SK-N-SH treated with all-trans-retinoic acid at 6 μM for 48 hours (cell line): ENCODE measurements around the gene PDZD2.

Experiments used
- ATAC-seq: fragments of 200-7000 bp; cut with Tn5 transposase; 3 replicates; pipeline ENCODE4 v1.9.1; 2020; ENCODE audit warnings: mild to moderate bottlenecking, moderate library complexity
- ARNTL ChIP-seq: fragments of 450-650 bp; formaldehyde crosslinking; IDR thresholded peaks from 2 replicates; pipeline ENCODE4 v1.5.0; 2020; ENCODE audit warnings: low read depth, mild to moderate bottlenecking, moderate library complexity, borderline replicate concordance
- BACH2 ChIP-seq: fragments of 250-450 bp; sonication (Bioruptor Pico); IDR thresholded peaks from 2 replicates; pipeline ENCODE4 v1.9.0; 2021; ENCODE audit warnings: mild to moderate bottlenecking, borderline replicate concordance
- CSDC2 ChIP-seq: fragments of 250-450 bp; sonication (Bioruptor Pico); IDR thresholded peaks from 2 replicates; pipeline ENCODE4 v1.5.0; 2020; ENCODE audit warnings: mild to moderate bottlenecking, moderate library complexity
- GLIS3 ChIP-seq: fragments of 250-450 bp; sonication (Bioruptor Pico); IDR thresholded peaks from 2 replicates; pipeline ENCODE4 v1.5.0; 2020; ENCODE audit warnings: mild to moderate bottlenecking, moderate library complexity
- ISL1 ChIP-seq: fragments of 250-450 bp; sonication (Bioruptor Pico); IDR thresholded peaks from 2 replicates; pipeline ENCODE4 v2.1.2; 2022; ENCODE audit warnings: mild to moderate bottlenecking, moderate library complexity
- OSR1 ChIP-seq: fragments of 250-450 bp; sonication (Bioruptor Pico); IDR thresholded peaks from 2 replicates; pipeline ENCODE4 v1.8.0; 2022; ENCODE audit warnings: moderate library complexity, mild to moderate bottlenecking, inconsistent platforms
- PPARA ChIP-seq: fragments of 250-450 bp; sonication (Bioruptor Pico); IDR thresholded peaks from 2 replicates; pipeline ENCODE4 v1.5.0; 2020; ENCODE audit warnings: mild to moderate bottlenecking, borderline replicate concordance
- RARB ChIP-seq: fragments of 250-450 bp; sonication (Bioruptor Pico); IDR thresholded peaks from 2 replicates; pipeline ENCODE4 v1.8.0; 2021; ENCODE audit warnings: mild to moderate bottlenecking, moderate library complexity
- SNAI2 ChIP-seq: fragments of 250-450 bp; sonication (Bioruptor Pico); IDR thresholded peaks from 2 replicates; pipeline ENCODE4 v1.5.0; 2020; ENCODE audit warnings: mild to moderate bottlenecking, moderate library complexity
- TCF4 ChIP-seq: fragments of 250-450 bp; sonication (Bioruptor Pico); IDR thresholded peaks from 2 replicates; pipeline ENCODE4 v1.8.0; 2021; ENCODE audit warnings: mild to moderate bottlenecking, moderate library complexity, borderline replicate concordance
- TOX ChIP-seq: fragments of 250-450 bp; sonication (Bioruptor Pico); IDR thresholded peaks from 2 replicates; pipeline ENCODE4 v1.8.0; 2021; ENCODE audit warnings: mild to moderate bottlenecking, moderate library complexity, borderline replicate concordance
- ZC3H10 ChIP-seq: fragments of 250-450 bp; sonication (Bioruptor Pico); IDR thresholded peaks from 2 replicates; pipeline ENCODE4 v1.5.1; 2021; ENCODE audit warnings: mild to moderate bottlenecking, moderate library complexity
- ZFP3 ChIP-seq: fragments of 250-450 bp; sonication (Bioruptor Pico); IDR thresholded peaks from 2 replicates; pipeline ENCODE4 v1.5.0; 2020; ENCODE audit warnings: mild to moderate bottlenecking, moderate library complexity
- ZFP30 ChIP-seq: fragments of 450-650 bp; formaldehyde crosslinking; IDR thresholded peaks from 2 replicates; pipeline ENCODE4 v1.5.0; 2022; ENCODE audit warnings: mild to moderate bottlenecking, moderate library complexity
- ZNF565 ChIP-seq: fragments of 450-650 bp; formaldehyde crosslinking; conservative IDR thresholded peaks from 2 replicates; pipeline ENCODE4 v1.5.0; 2020; ENCODE audit warnings: low read depth, mild to moderate bottlenecking, moderate library complexity
- ZNF70 ChIP-seq: fragments of 450-650 bp; formaldehyde crosslinking; IDR thresholded peaks from 2 replicates; pipeline ENCODE4 v1.5.0; 2020; ENCODE audit warnings: mild to moderate bottlenecking, moderate library complexity
- ZNF8 ChIP-seq: fragments of 450-650 bp; formaldehyde crosslinking; IDR thresholded peaks from 2 replicates; pipeline ENCODE4 v1.5.0; 2020; ENCODE audit warnings: mild to moderate bottlenecking, moderate library complexity
- TF ChIP-seq, protein P1 (sequence below): fragments of 250-450 bp; sonication (Bioruptor Pico); IDR thresholded peaks from 2 replicates; pipeline ENCODE4 v1.5.1; 2021; ENCODE audit warnings: mild to moderate bottlenecking, moderate library complexity
- TF ChIP-seq, protein P2 (sequence below): fragments of 250-450 bp; sonication (Bioruptor Pico); IDR thresholded peaks from 2 replicates; pipeline ENCODE4 v1.8.0; 2020; ENCODE audit warnings: mild to moderate bottlenecking, moderate library complexity, borderline replicate concordance
- TF ChIP-seq, protein P3 (sequence below): fragments of 250-450 bp; sonication (Bioruptor Pico); IDR thresholded peaks from 2 replicates; pipeline ENCODE4 v1.5.0; 2020; ENCODE audit warnings: mild to moderate bottlenecking, moderate library complexity
- TF ChIP-seq, protein P4 (sequence below): fragments of 250-450 bp; sonication (Bioruptor Pico); IDR thresholded peaks from 2 replicates; pipeline ENCODE4 v1.5.1; 2020; ENCODE audit warnings: low read depth, mild to moderate bottlenecking, moderate library complexity
- TF ChIP-seq, protein P5 (sequence below): fragments of 250-450 bp; sonication (Bioruptor Pico); IDR thresholded peaks from 2 replicates; pipeline ENCODE4 v1.8.0; 2021; ENCODE audit warnings: low read depth, mild to moderate bottlenecking, moderate library complexity, borderline replicate concordance

PDZD2 gene

DNA sequence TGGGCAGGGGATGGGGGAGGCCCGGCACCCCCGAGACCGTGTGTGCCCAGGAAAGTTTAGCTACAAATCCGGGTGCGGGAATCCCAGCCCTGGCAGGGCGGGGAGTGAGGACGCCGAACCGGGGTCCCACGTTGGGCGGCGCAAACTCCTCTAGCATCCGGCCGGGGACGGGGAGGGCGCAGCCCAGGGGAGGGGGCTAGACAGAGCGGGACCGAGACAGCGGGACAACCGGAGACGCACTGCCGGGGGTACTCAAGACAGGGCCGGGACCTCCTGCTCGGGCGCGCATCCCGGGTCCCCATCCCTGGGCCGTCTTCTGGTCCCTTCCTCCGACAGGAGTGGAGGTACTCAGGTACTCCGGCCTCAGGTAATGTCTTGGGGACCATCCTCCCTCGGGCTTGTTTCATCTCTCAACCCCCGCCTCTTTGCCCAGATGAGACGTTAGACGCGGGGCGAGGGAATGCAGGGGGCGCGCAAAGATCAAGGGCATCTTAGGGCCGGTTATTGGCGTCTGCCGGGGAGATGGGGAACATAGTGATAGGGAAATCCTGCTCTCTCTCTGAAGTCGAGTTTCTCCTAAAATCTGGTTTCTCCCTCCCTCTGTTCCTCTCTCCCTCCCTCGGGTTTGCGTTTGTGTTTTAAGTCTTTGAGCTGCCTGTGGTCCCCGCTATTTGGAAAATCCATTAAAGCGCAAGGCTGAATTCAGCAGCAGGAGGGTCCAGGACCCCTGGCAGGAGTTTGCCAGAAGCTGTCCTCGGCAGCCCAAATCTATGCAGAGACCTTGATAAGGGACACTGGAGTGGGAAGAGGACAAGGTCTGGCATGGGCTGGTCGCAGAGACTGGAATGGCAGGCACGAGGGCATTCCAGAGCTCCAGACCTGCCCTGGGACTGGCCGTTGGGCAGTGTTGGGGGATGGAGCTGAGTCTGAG is 815 bp downstream of the PDZD2 start:
- ATAC-seq = no peak; the same call in 2 of the 3 replicates
- TF ChIP-seq PPARA (CRISPR knock-in tag) (no peak), TCF4 (CRISPR knock-in tag) (no peak), RARB (CRISPR knock-in tag) (no peak), SNAI2 (CRISPR knock-in tag) (no peak), ZNF565 (CRISPR knock-in tag) (no peak), ZNF70 (CRISPR knock-in tag) (no peak), ZFP30 (no peak), ZNF8 (CRISPR knock-in tag) (no peak), ZC3H10 (CRISPR knock-in tag) (no peak), CSDC2 (CRISPR knock-in tag) (no peak), GLIS3 (CRISPR knock-in tag) (no peak), ISL1 (no peak), TOX (CRISPR knock-in tag) (no peak), ZFP3 (CRISPR knock-in tag) (no peak), BACH2 (CRISPR knock-in tag) (no peak)
- TF ChIP-seq, protein P1, sequence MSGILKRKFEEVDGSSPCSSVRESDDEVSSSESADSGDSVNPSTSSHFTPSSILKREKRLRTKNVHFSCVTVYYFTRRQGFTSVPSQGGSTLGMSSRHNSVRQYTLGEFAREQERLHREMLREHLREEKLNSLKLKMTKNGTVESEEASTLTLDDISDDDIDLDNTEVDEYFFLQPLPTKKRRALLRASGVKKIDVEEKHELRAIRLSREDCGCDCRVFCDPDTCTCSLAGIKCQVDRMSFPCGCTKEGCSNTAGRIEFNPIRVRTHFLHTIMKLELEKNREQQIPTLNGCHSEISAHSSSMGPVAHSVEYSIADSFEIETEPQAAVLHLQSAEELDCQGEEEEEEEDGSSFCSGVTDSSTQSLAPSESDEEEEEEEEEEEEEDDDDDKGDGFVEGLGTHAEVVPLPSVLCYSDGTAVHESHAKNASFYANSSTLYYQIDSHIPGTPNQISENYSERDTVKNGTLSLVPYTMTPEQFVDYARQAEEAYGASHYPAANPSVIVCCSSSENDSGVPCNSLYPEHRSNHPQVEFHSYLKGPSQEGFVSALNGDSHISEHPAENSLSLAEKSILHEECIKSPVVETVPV (CRISPR knock-in tag) = no peak
- TF ChIP-seq, protein P2, sequence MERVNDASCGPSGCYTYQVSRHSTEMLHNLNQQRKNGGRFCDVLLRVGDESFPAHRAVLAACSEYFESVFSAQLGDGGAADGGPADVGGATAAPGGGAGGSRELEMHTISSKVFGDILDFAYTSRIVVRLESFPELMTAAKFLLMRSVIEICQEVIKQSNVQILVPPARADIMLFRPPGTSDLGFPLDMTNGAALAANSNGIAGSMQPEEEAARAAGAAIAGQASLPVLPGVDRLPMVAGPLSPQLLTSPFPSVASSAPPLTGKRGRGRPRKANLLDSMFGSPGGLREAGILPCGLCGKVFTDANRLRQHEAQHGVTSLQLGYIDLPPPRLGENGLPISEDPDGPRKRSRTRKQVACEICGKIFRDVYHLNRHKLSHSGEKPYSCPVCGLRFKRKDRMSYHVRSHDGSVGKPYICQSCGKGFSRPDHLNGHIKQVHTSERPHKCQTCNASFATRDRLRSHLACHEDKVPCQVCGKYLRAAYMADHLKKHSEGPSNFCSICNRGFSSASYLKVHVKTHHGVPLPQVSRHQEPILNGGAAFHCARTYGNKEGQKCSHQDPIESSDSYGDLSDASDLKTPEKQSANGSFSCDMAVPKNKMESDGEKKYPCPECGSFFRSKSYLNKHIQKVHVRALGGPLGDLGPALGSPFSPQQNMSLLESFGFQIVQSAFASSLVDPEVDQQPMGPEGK (CRISPR knock-in tag) = no peak
- TF ChIP-seq, protein P3, sequence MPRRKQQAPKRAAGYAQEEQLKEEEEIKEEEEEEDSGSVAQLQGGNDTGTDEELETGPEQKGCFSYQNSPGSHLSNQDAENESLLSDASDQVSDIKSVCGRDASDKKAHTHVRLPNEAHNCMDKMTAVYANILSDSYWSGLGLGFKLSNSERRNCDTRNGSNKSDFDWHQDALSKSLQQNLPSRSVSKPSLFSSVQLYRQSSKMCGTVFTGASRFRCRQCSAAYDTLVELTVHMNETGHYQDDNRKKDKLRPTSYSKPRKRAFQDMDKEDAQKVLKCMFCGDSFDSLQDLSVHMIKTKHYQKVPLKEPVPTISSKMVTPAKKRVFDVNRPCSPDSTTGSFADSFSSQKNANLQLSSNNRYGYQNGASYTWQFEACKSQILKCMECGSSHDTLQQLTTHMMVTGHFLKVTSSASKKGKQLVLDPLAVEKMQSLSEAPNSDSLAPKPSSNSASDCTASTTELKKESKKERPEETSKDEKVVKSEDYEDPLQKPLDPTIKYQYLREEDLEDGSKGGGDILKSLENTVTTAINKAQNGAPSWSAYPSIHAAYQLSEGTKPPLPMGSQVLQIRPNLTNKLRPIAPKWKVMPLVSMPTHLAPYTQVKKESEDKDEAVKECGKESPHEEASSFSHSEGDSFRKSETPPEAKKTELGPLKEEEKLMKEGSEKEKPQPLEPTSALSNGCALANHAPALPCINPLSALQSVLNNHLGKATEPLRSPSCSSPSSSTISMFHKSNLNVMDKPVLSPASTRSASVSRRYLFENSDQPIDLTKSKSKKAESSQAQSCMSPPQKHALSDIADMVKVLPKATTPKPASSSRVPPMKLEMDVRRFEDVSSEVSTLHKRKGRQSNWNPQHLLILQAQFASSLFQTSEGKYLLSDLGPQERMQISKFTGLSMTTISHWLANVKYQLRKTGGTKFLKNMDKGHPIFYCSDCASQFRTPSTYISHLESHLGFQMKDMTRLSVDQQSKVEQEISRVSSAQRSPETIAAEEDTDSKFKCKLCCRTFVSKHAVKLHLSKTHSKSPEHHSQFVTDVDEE (CRISPR knock-in tag) = no peak
- TF ChIP-seq, protein P4, sequence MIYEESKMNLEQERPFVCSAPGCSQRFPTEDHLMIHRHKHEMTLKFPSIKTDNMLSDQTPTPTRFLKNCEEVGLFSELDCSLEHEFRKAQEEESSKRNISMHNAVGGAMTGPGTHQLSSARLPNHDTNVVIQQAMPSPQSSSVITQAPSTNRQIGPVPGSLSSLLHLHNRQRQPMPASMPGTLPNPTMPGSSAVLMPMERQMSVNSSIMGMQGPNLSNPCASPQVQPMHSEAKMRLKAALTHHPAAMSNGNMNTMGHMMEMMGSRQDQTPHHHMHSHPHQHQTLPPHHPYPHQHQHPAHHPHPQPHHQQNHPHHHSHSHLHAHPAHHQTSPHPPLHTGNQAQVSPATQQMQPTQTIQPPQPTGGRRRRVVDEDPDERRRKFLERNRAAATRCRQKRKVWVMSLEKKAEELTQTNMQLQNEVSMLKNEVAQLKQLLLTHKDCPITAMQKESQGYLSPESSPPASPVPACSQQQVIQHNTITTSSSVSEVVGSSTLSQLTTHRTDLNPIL (CRISPR knock-in tag) = no peak
- TF ChIP-seq, protein P5, sequence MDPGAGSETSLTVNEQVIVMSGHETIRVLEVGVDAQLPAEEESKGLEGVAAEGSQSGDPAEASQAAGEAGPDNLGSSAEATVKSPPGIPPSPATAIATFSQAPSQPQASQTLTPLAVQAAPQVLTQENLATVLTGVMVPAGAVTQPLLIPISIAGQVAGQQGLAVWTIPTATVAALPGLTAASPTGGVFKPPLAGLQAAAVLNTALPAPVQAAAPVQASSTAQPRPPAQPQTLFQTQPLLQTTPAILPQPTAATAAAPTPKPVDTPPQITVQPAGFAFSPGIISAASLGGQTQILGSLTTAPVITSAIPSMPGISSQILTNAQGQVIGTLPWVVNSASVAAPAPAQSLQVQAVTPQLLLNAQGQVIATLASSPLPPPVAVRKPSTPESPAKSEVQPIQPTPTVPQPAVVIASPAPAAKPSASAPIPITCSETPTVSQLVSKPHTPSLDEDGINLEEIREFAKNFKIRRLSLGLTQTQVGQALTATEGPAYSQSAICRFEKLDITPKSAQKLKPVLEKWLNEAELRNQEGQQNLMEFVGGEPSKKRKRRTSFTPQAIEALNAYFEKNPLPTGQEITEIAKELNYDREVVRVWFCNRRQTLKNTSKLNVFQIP = no peak

DNA sequence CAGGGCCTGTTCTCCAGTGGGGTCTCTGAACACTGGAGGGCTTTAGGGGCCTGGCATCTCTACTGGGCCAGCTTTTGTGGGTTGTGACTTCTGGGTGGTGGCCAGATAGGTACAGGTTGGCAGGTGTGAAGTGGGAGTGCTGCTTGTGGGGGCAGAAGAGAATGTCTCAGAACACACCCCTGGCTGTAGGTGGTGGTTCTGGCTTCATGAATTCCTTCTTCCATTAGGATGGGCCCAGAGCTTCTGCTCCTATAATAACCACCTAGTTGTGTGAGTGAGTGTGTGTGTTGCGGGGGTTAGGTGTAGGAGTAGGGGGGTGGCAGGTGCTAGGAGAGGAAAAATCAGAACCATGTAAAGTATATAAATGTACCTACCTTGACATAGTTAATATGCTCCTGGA is 1.6 kb downstream of the PDZD2 start:
- ATAC-seq = no peak

More for the DNA sequence above, 1.6 kb downstream of the PDZD2 start:
- TF ChIP-seq, protein P3 (CRISPR knock-in tag) = no peak
- no peak for TF ChIP-seq RARB (CRISPR knock-in tag)
- TF ChIP-seq OSR1 = no peak
- TF ChIP-seq CSDC2 (CRISPR knock-in tag) = no peak
- TF ChIP-seq ARNTL (CRISPR knock-in tag) = no peak
- no peak for TF ChIP-seq ZNF565 (CRISPR knock-in tag)
- TF ChIP-seq BACH2 (CRISPR knock-in tag) = no peak
- TF ChIP-seq, protein P2 (CRISPR knock-in tag) = no peak
- TF ChIP-seq, protein P1 (CRISPR knock-in tag) = no peak
- TF ChIP-seq PPARA (CRISPR knock-in tag) = no peak
- TF ChIP-seq ZFP30 = no peak
- TF ChIP-seq ISL1 = no peak
